Natural killer cell (primary cell): ENCODE data around the gene NCK2. TPM values are rescaled to one million over a fixed set of nuclear protein-coding genes. Genes with fewer than 3 reads are reported as not detected.

Experiments
- ATAC-seq, 3 donors: fragments of 150-1000 bp in 2 of 3; fragments of 200-7000 bp in 1 of 3; cut with Tn5 transposase; 1 replicate in 1 of 3; 2 replicates in 2 of 3; pipeline ENCODE4 v1.10.0; 2021; ENCODE audit warnings: mild to moderate bottlenecking in 2 of 3, moderate library complexity in 2 of 3
- DNase-seq, 2 donors: peaks; one replicate each; pipeline versions ENCODE4 v3.0.0 to v3.0.0-alpha.2; 2013 to 2021; ENCODE audit warnings: mixed read lengths in 1 of 2
- H3K27ac ChIP-seq: one replicate; pipeline ENCODE4 v1.5.1; 2013; ENCODE audit warnings: mild to moderate bottlenecking, low read length
- H3K27me3 ChIP-seq: one replicate; pipeline ENCODE4 v1.6.1; 2013; ENCODE audit warnings: low read length; ENCODE audit not compliant: control insufficient read depth, insufficient read depth
- H3K36me3 ChIP-seq: one replicate; pipeline ENCODE4 v1.6.1; 2013; ENCODE audit warnings: low read length; ENCODE audit not compliant: control insufficient read depth, insufficient read depth
- H3K4me1 ChIP-seq: one replicate; pipeline ENCODE4 v1.6.1; 2013; ENCODE audit warnings: low read length; ENCODE audit not compliant: control insufficient read depth, insufficient read depth
- H3K4me3 ChIP-seq: one replicate; pipeline ENCODE4 v1.5.1; 2013; ENCODE audit warnings: low read length
- H3K9me3 ChIP-seq: one replicate; pipeline ENCODE4 v1.6.1; 2013; ENCODE audit warnings: low read length; ENCODE audit not compliant: control insufficient read depth, insufficient read depth
- H3K27ac Mint-ChIP-seq, 2 donors: one replicate each; pipeline ENCODE4 v1.8.0; 2022; ENCODE audit warnings: mild to moderate bottlenecking in 2 of 2, mixed read lengths in 2 of 2, moderate library complexity in 1 of 2
- H3K27me3 Mint-ChIP-seq, 2 donors: one replicate each; pipeline ENCODE4 v1.8.0; 2022; ENCODE audit warnings: low read depth in 2 of 2, mixed read lengths in 2 of 2
- H3K36me3 Mint-ChIP-seq: one replicate; pipeline ENCODE4 v1.8.0; 2022; ENCODE audit warnings: mixed read lengths
- H3K4me1 Mint-ChIP-seq, 2 donors: one replicate each; pipeline ENCODE4 v1.8.0; 2022; ENCODE audit warnings: mixed read lengths in 2 of 2
- H3K4me3 Mint-ChIP-seq: one replicate; pipeline ENCODE4 v1.8.0; 2022; ENCODE audit warnings: mild to moderate bottlenecking, moderate library complexity, mixed read lengths
- H3K9me3 Mint-ChIP-seq, 2 donors: one replicate each; pipeline ENCODE4 v1.8.0; 2022; ENCODE audit warnings: mixed read lengths in 2 of 2
- WGBS: methylation state at CpG from one replicate; pipeline ENCODE4 v1.1.7; 2013; ENCODE audit warnings: missing lambda C conversion rate; ENCODE audit not compliant: insufficient coverage; 5-methylcytosine and 5-hydroxymethylcytosine counted together
- intact Hi-C: fragments of 100-400 bp; cut with micrococcal nuclease; formaldehyde crosslinking; loops from one replicate; pipeline ENCODE4 v1.14.2; 2022
- total RNA-seq, 4 donors: library from RNA; stranded (reverse); fragments of 120-200 nt in 1 of 4; gene quantifications; one replicate each; pipeline versions ENCODE4 v1.2.3 to v1.2.4, GENCODE V29; 2013 to 2022
- TF ChIP-seq, protein P1 (sequence below): fragments of 200-600 bp; IDR thresholded peaks from one replicate; pipeline ENCODE4 v1.8.0; 2022; ENCODE audit warnings: antibody characterized with exemption

NCK2 gene
- total RNA-seq, 3 donors from 2014 or later (not counting 1 experiment from before 2014, with no cell fraction given): 34.1 to 50.8 (median 43.0) TPM

DNA sequence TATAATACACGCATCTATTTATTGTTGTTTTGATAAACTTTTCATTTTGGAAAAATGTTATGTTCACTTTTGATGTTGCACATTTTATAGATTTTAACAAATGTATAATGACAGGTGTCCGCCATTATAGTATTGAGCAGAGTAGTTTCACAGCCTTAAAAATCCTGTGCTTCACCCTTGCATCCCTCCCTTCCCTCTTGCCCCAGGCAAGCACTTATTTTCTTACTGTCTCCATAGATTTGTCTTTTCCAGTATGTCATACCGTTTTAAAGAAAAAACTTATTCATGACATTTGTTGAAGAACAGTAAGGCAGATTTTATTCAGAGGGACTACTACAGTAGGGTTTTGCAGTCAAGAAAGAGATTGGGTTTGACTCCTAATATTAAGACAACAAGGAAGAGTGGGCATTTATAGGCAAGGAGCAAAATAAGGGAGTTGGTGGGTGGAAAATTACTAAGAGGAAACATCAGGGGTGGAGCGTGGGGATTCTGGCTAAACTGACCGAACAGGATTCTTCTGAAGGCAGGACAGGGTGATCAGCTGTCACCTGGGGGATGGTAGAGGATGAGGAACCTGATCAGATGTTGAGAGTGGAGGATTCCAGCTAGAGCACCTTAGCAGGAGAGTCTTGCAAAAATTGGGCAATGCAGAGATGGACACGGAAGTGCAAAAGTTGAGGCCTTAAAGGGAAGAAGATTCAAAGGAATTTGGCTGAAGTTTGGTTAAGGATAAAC, 108.8 kb downstream of the NCK2 start:
- TF ChIP-seq, protein P1, sequence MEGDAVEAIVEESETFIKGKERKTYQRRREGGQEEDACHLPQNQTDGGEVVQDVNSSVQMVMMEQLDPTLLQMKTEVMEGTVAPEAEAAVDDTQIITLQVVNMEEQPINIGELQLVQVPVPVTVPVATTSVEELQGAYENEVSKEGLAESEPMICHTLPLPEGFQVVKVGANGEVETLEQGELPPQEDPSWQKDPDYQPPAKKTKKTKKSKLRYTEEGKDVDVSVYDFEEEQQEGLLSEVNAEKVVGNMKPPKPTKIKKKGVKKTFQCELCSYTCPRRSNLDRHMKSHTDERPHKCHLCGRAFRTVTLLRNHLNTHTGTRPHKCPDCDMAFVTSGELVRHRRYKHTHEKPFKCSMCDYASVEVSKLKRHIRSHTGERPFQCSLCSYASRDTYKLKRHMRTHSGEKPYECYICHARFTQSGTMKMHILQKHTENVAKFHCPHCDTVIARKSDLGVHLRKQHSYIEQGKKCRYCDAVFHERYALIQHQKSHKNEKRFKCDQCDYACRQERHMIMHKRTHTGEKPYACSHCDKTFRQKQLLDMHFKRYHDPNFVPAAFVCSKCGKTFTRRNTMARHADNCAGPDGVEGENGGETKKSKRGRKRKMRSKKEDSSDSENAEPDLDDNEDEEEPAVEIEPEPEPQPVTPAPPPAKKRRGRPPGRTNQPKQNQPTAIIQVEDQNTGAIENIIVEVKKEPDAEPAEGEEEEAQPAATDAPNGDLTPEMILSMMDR: no peak
- Mint-ChIP-seq H3K27me3 (no peaks in the 10 kb centered on the region), H3K4me3 (no peak overlapping the region), H3K4me1 (peaks cover 62 to 64% of the 10 kb centered on the region in 2 donors), H3K9me3 (no peaks in the 10 kb centered on the region), H3K27ac (no peak overlapping the region), H3K36me3 (no peaks in the 10 kb centered on the region)
- DNase-seq: no peak
- no peaks in the 10 kb centered on the region for H3K27me3 ChIP-seq
- peaks cover 14% of the 10 kb centered on the region for H3K4me1 ChIP-seq
- no peaks in the 10 kb centered on the region for H3K9me3 ChIP-seq
- 99% methylated on average over 5 of the region's 6 CpGs for WGBS
- no peak for ATAC-seq
- H3K27ac ChIP-seq: no peak overlapping the region
- intact Hi-C loops: no loop called here
- H3K4me3 ChIP-seq: no peak overlapping the region
- H3K36me3 ChIP-seq: peaks cover 8% of the 10 kb centered on the region

DNA sequence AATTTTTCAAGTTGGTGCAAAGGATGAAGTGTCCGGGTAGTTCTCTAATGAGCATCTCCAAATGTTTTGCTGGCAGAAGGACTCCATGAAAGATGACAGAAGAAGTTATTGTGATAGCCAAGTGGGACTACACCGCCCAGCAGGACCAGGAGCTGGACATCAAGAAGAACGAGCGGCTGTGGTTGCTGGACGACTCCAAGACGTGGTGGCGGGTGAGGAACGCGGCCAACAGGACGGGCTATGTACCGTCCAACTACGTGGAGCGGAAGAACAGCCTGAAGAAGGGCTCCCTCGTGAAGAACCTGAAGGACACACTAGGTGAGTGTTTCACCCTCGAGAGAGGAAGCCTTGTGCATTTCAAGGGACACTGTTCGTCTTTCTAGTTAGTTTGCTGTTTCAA, 110.3 kb downstream of the NCK2 start:
- Histone ChIP-seq H3K4me3 (no peak overlapping the region), H3K4me1 (peaks cover 23% of the 10 kb centered on the region), H3K36me3 (peaks cover 8% of the 10 kb centered on the region), H3K27me3 (no peaks in the 10 kb centered on the region), H3K9me3 (no peaks in the 10 kb centered on the region), H3K27ac (no peak overlapping the region)
- Mint-ChIP-seq H3K4me3 (no peak overlapping the region), H3K36me3 (no peaks in the 10 kb centered on the region), H3K27ac (peak overlapping the region; percentile 60), H3K4me1 (peaks cover 56 to 60% of the 10 kb centered on the region in 2 donors), H3K27me3 (no peaks in the 10 kb centered on the region), H3K9me3 (no peaks in the 10 kb centered on the region)
- DNase-seq (no peak), ATAC-seq (no peak)
- TF ChIP-seq, protein P1: no peak
- 96% methylated on average over 16 of the region's 16 CpGs for WGBS
- intact Hi-C loops: no loop called here

DNA sequence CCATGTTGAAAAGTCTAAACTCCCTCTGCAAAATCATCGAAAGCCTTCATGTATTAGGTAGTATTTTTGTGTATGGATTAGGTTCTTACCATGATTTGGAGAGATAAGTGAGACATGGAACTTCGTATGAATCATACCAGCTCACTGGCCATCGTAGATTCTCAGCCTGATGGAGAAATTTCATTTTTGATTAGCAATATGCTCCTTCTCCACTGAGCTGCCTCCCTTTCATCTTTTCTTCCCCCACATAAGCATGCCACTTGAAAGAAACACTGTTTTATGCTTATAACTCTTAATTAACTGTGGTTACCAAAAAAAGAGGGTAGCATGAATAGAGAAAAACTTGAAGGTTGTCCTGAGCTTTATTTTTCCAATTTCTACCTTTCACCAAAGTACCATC, 111.9 kb downstream of the NCK2 start:
- H3K9me3 Mint-ChIP-seq: no peaks in the 10 kb centered on the region

More for the DNA sequence above, 111.9 kb downstream of the NCK2 start:
- Histone ChIP-seq H3K4me1 (peaks cover 38% of the 10 kb centered on the region), H3K27ac (peak overlapping the region; percentile 33), H3K27me3 (no peaks in the 10 kb centered on the region), H3K36me3 (peaks cover 8% of the 10 kb centered on the region), H3K4me3 (no peak overlapping the region), H3K9me3 (no peaks in the 10 kb centered on the region)
- DNase-seq (peak in 1 of 2 donors; percentile 66), ATAC-seq (no peak)
- Mint-ChIP-seq H3K27ac (peak overlapping the region; percentile 75 to 84), H3K4me1 (peaks cover 57 to 67% of the 10 kb centered on the region in 2 donors), H3K36me3 (no peaks in the 10 kb centered on the region), H3K4me3 (peak overlapping the region; percentile 52), H3K27me3 (no peaks in the 10 kb centered on the region)
- TF ChIP-seq, protein P1: no peak
- intact Hi-C loops: no loop called here
- WGBS: 62% methylated on average over 3 of the region's 3 CpGs
